CD14-positive monocyte (primary cell): ENCODE data around the gene LLCFC1. TPM values are rescaled to one million over a fixed set of nuclear protein-coding genes. Genes with fewer than 3 reads are reported as not detected.
A peak's percentile ranks its signal among the peaks of the same experiment; 100 is the strongest.

Experiments
- DNase-seq, 3 donors: peaks; one replicate each; pipeline ENCODE4 v3.0.0-alpha.2; 2011 to 2022
- H2AFZ ChIP-seq: 2 replicates; pipeline ENCODE4 v1.6.0; 2012; ENCODE audit warnings: mild to moderate bottlenecking, low read depth, low read length, inconsistent platforms; ENCODE audit not compliant: insufficient read depth, poor library complexity, severe bottlenecking
- H3K27ac ChIP-seq, 2 donors: 1 replicate in 1 of 2; 2 replicates in 1 of 2; pipeline ENCODE4 v1.5.1; 2012 to 2013; ENCODE audit warnings: low read length in 2 of 2, control low read depth in 1 of 2, inconsistent platforms in 1 of 2, low read depth in 1 of 2, mild to moderate bottlenecking in 1 of 2
- H3K27me3 ChIP-seq, 2 donors: one replicate each; pipeline versions ENCODE4 v1.6.0 to v1.6.1; 2011 to 2013; ENCODE audit warnings: low read length in 2 of 2; ENCODE audit not compliant: control insufficient read depth in 2 of 2, insufficient read depth in 2 of 2
- H3K36me3 ChIP-seq, 2 donors: replicated peaks in 1 of 2; 1 replicate in 1 of 2; 2 replicates in 1 of 2; pipeline versions ENCODE4 v1.5.1 to v1.6.1; 2012 to 2013; ENCODE audit warnings: low read length in 2 of 2, control low read depth in 1 of 2, inconsistent platforms in 1 of 2, mild to moderate bottlenecking in 1 of 2; ENCODE audit not compliant: insufficient read depth in 2 of 2, control insufficient read depth in 1 of 2
- H3K4me1 ChIP-seq, 2 donors: 1 replicate in 1 of 2; 2 replicates in 1 of 2; pipeline versions ENCODE4 v1.5.1 to v1.6.1; 2012 to 2013; ENCODE audit warnings: low read length in 2 of 2, control low read depth in 1 of 2, inconsistent platforms in 1 of 2, mild to moderate bottlenecking in 1 of 2, moderate library complexity in 1 of 2; ENCODE audit not compliant: insufficient read depth in 2 of 2, control insufficient read depth in 1 of 2
- H3K4me2 ChIP-seq: replicated peaks from 2 replicates; pipeline ENCODE3; 2012; ENCODE audit warnings: low read length, moderate library complexity, mild to moderate bottlenecking; ENCODE audit not compliant: poor library complexity, severe bottlenecking; ENCODE audit errors: extremely low read depth
- H3K4me3 ChIP-seq, 3 experiments: fragments of 200-600 bp in 1 of 3; sonication (generic) in 1 of 3; replicated peaks in 1 of 3; 1 replicate in 2 of 3; 2 replicates in 1 of 3; pipeline ENCODE4 v1.5.1; 2011 to 2013; ENCODE audit warnings: low read length in 3 of 3, mild to moderate bottlenecking in 3 of 3, control low read depth in 2 of 3, low read depth in 2 of 3, inconsistent platforms in 1 of 3, moderate library complexity in 1 of 3
- H3K79me2 ChIP-seq: 2 replicates; pipeline ENCODE4 v1.6.0; 2012; ENCODE audit warnings: mild to moderate bottlenecking, control low read depth, inconsistent platforms, low read length, moderate library complexity; ENCODE audit not compliant: insufficient read depth
- H3K9ac ChIP-seq: 2 replicates; pipeline ENCODE4 v1.6.0; 2017; ENCODE audit warnings: low read length, mild to moderate bottlenecking; ENCODE audit not compliant: insufficient read depth, poor library complexity, severe bottlenecking
- H3K9me3 ChIP-seq, 2 donors: replicated peaks in 1 of 2; 1 replicate in 1 of 2; 2 replicates in 1 of 2; pipeline versions ENCODE4 v1.5.1 to v1.6.1; 2012 to 2013; ENCODE audit warnings: low read length in 2 of 2, control low read depth in 1 of 2; ENCODE audit not compliant: control insufficient read depth in 1 of 2, insufficient read depth in 1 of 2
- H4K20me1 ChIP-seq: 2 replicates; pipeline ENCODE4 v1.6.0; 2012; ENCODE audit warnings: mild to moderate bottlenecking, low read length, control low read depth, moderate library complexity; ENCODE audit not compliant: insufficient read depth
- H3K27ac Mint-ChIP-seq, 7 donors: one replicate each; pipeline ENCODE4 v1.8.0; 2020; ENCODE audit warnings: mild to moderate bottlenecking in 7 of 7, mixed read lengths in 7 of 7, moderate library complexity in 6 of 7, inconsistent platforms in 2 of 7
- H3K27me3 Mint-ChIP-seq, 3 donors: one replicate each; pipeline ENCODE4 v1.8.0; 2021 to 2022; ENCODE audit warnings: low read depth in 3 of 3, mild to moderate bottlenecking in 3 of 3, mixed read lengths in 3 of 3, moderate library complexity in 3 of 3, inconsistent platforms in 1 of 3
- H3K36me3 Mint-ChIP-seq, 2 donors: one replicate each; pipeline ENCODE4 v1.8.0; 2020; ENCODE audit warnings: mixed read lengths in 2 of 2, inconsistent platforms in 1 of 2, mild to moderate bottlenecking in 1 of 2
- H3K4me1 Mint-ChIP-seq: one replicate; pipeline ENCODE4 v1.8.0; 2020; ENCODE audit warnings: mild to moderate bottlenecking, mixed read lengths
- H3K4me3 Mint-ChIP-seq, 2 donors: one replicate each; pipeline ENCODE4 v1.8.0; 2020; ENCODE audit warnings: mild to moderate bottlenecking in 2 of 2, mixed read lengths in 2 of 2, moderate library complexity in 1 of 2
- H3K9me3 Mint-ChIP-seq, 7 donors: one replicate each; pipeline ENCODE4 v1.8.0; 2020 to 2022; ENCODE audit warnings: mixed read lengths in 7 of 7, mild to moderate bottlenecking in 6 of 7, moderate library complexity in 6 of 7, inconsistent platforms in 2 of 7
- WGBS: methylation state at CpG from one replicate; pipeline ENCODE4 v1.1.5; 2013; ENCODE audit warnings: missing lambda C conversion rate; ENCODE audit not compliant: insufficient coverage; 5-methylcytosine and 5-hydroxymethylcytosine counted together
- intact Hi-C, 2 donors: fragments of 100-400 bp; cut with micrococcal nuclease; formaldehyde crosslinking; loops; one replicate each; pipeline versions ENCODE4 v1.15.0 to v1.15.1; 2023
- polyA plus RNA-seq, 3 donors: library from polyadenylated mRNA; depleted of rRNA in 1 of 3; unstranded in 2 of 3; stranded (reverse) in 1 of 3; fragments of 300-500 nt in 2 of 3; fragments of >200 nt in 1 of 3; fragmentation: Illumina TruSeq in 2 of 3; gene quantifications; 1 replicate in 2 of 3; 2 replicates in 1 of 3; pipeline ENCODE4 v1.2.3, GENCODE V29; 2012 to 2021
- TF ChIP-seq, protein P1 (sequence below): fragments of 200-600 bp; IDR thresholded peaks from one replicate; pipeline ENCODE4 v1.8.0; 2022; ENCODE audit warnings: antibody characterized with exemption, mild to moderate bottlenecking

Gene LLCFC1
- polyA plus RNA-seq, 3 donors, result 0.84 TPM; not detected in 2

- no peaks in the 10 kb centered on the region for H4K20me1 ChIP-seq
- Mint-ChIP-seq H3K36me3 (no peaks in the 10 kb centered on the region), H3K9me3 (peaks cover 0 to 7% (median 0%) of the 10 kb centered on the region in 7 donors), H3K4me3 (no peak overlapping the region), H3K27me3 (peaks cover 3 to 20% (median 7%) of the 10 kb centered on the region in 3 donors), H3K4me1 (no peaks in the 10 kb centered on the region), H3K27ac (peak overlapping the region in 2 of 7 donors; percentile 27 to 31)
- no peak overlapping the region for H3K27ac ChIP-seq
- no peaks in the 10 kb centered on the region for H3K4me1 ChIP-seq
- H2AFZ ChIP-seq, result no peak overlapping the region
- no peak overlapping the region for H3K4me3 ChIP-seq
- H3K79me2 ChIP-seq, result no peaks in the 10 kb centered on the region
- DNase-seq, result no peak
- intact Hi-C loops, result no loop called here
- no peaks in the 10 kb centered on the region for H3K27me3 ChIP-seq
- TF ChIP-seq, protein P1, sequence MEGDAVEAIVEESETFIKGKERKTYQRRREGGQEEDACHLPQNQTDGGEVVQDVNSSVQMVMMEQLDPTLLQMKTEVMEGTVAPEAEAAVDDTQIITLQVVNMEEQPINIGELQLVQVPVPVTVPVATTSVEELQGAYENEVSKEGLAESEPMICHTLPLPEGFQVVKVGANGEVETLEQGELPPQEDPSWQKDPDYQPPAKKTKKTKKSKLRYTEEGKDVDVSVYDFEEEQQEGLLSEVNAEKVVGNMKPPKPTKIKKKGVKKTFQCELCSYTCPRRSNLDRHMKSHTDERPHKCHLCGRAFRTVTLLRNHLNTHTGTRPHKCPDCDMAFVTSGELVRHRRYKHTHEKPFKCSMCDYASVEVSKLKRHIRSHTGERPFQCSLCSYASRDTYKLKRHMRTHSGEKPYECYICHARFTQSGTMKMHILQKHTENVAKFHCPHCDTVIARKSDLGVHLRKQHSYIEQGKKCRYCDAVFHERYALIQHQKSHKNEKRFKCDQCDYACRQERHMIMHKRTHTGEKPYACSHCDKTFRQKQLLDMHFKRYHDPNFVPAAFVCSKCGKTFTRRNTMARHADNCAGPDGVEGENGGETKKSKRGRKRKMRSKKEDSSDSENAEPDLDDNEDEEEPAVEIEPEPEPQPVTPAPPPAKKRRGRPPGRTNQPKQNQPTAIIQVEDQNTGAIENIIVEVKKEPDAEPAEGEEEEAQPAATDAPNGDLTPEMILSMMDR, result no peak
- no peak overlapping the region for H3K9ac ChIP-seq
- no peaks in the 10 kb centered on the region for H3K9me3 ChIP-seq
- H3K36me3 ChIP-seq, result no peaks in the 10 kb centered on the region
- 91% methylated on average over 3 of the region's 4 CpGs for WGBS
- no peak overlapping the region for H3K4me2 ChIP-seq
Measured at GRCh38 chr7:142938611-142939010, 673 bp upstream of the LLCFC1 start.

- Histone ChIP-seq H3K4me1 (no peaks in the 10 kb centered on the region), H2AFZ (no peak overlapping the region), H3K36me3 (no peaks in the 10 kb centered on the region), H3K27ac (no peak overlapping the region), H3K27me3 (no peaks in the 10 kb centered on the region), H3K79me2 (no peaks in the 10 kb centered on the region), H3K4me2 (no peak overlapping the region), H4K20me1 (no peaks in the 10 kb centered on the region), H3K9me3 (no peaks in the 10 kb centered on the region), H3K9ac (no peak overlapping the region), H3K4me3 (no peak overlapping the region)
- peak overlapping the region in 1 of 7 donors; percentile 31 for H3K27ac Mint-ChIP-seq
- peaks cover 5 to 25% (median 8%) of the 10 kb centered on the region in 3 donors for H3K27me3 Mint-ChIP-seq
- no peak overlapping the region for H3K4me3 Mint-ChIP-seq
- WGBS, result 77% methylated on average over 8 of the region's 10 CpGs
- intact Hi-C loops, result no loop called here
- TF ChIP-seq, protein P1, result no peak
- DNase-seq, result no peak
- no peaks in the 10 kb centered on the region for H3K36me3 Mint-ChIP-seq
- H3K4me1 Mint-ChIP-seq, result no peaks in the 10 kb centered on the region
- H3K9me3 Mint-ChIP-seq, result peaks cover 0 to 7% (median 0%) of the 10 kb centered on the region in 7 donors
Measured at GRCh38 chr7:142940966-142941535, 1.8 kb downstream of the LLCFC1 start.
